ENCODE results near the gene NCKAP5.
"Not testable (repeated sequence)": the region's sequence is repeated elsewhere in the genome, so short reads cannot be mapped to it uniquely, and the experiment has no call there.

NCKAP5 gene

GRCh38 chr2:133519677-133520076 is 48.6 kb downstream of the NCKAP5 start:
- not testable (repeated sequence) for DNase-seq

- DNase-seq, result no peak
These were observed 49.4 kb downstream of the NCKAP5 start for GRCh38 chr2:133518700-133519344.

- no peak for DNase-seq
These were observed 50.4 kb downstream of the NCKAP5 start for GRCh38 chr2:133517876-133518275.

GRCh38 chr2:133516405-133517026 is 51.7 kb downstream of the NCKAP5 start:
- no peak for DNase-seq

GRCh38 chr2:133515271-133515670 is 53.0 kb downstream of the NCKAP5 start:
- no peak for DNase-seq

- no peak for DNase-seq
These were observed 54.4 kb downstream of the NCKAP5 start for GRCh38 chr2:133513893-133514292.

GRCh38 chr2:133512121-133512520 is 56.1 kb downstream of the NCKAP5 start:
- DNase-seq, result no peak

GRCh38 chr2:133511679-133512078 is 56.6 kb downstream of the NCKAP5 start:
- no peak for DNase-seq

GRCh38 chr2:133509777-133510176 is 58.5 kb downstream of the NCKAP5 start:
- DNase-seq, result no peak

GRCh38 chr2:133508546-133509165 is 59.6 kb downstream of the NCKAP5 start:
- no peak for DNase-seq

GRCh38 chr2:133506996-133507395 is 61.3 kb downstream of the NCKAP5 start:
- DNase-seq, result no peak

- DNase-seq, result no peak
These were observed 63.4 kb downstream of the NCKAP5 start for GRCh38 chr2:133504566-133505505.

- no peak for DNase-seq
These were observed 64.3 kb downstream of the NCKAP5 start for GRCh38 chr2:133503927-133504326.

GRCh38 chr2:133503323-133503722 is 64.9 kb downstream of the NCKAP5 start:
- no peak for DNase-seq

GRCh38 chr2:133502678-133503077 is 65.6 kb downstream of the NCKAP5 start:
- DNase-seq, result no peak

- no peak for DNase-seq
These were observed 67.3 kb downstream of the NCKAP5 start for GRCh38 chr2:133500917-133501316.

- DNase-seq, result no peak
These were observed 69.3 kb downstream of the NCKAP5 start for GRCh38 chr2:133498662-133499585.

- no peak for DNase-seq
These were observed 70.2 kb downstream of the NCKAP5 start for GRCh38 chr2:133497951-133498565.

- no peak for DNase-seq
These were observed 70.9 kb downstream of the NCKAP5 start for GRCh38 chr2:133497270-133497893.

- no peak for DNase-seq
These were observed 71.6 kb downstream of the NCKAP5 start for GRCh38 chr2:133496501-133497269.
